OCI-LY1 (cell line): Measurements from ENCODE around the gene SDR42E2.
A peak's percentile ranks its signal among the peaks of the same experiment; 100 is the strongest.

ENCODE experiments used
- H2AFZ ChIP-seq: fragments of 200-600 bp; sonication (generic), shearing (Covaris generic); 2 replicates; pipeline ENCODE4 v1.6.0; 2014; ENCODE audit warnings: antibody characterized with exemption, mild to moderate bottlenecking, low read length
- H3F3A ChIP-seq: fragments of 200-600 bp; sonication (generic), shearing (Covaris generic); 2 replicates; pipeline ENCODE4 v1.6.0; 2014; ENCODE audit warnings: mild to moderate bottlenecking, antibody characterized with exemption, low read length, moderate library complexity; ENCODE audit not compliant: insufficient read depth
- H3K27ac ChIP-seq: fragments of 200-600 bp; sonication (generic); 2 replicates; pipeline ENCODE4 v1.5.1; 2014; ENCODE audit warnings: low read length, mixed run types, mild to moderate bottlenecking, low read depth; ENCODE audit not compliant: poor library complexity, severe bottlenecking
- H3K27me3 ChIP-seq: fragments of 200-600 bp; sonication (generic); 2 replicates; pipeline ENCODE4 v1.6.0; 2014; ENCODE audit warnings: antibody characterized with exemption, mild to moderate bottlenecking, low read length, moderate library complexity; ENCODE audit not compliant: insufficient read depth
- H3K36me3 ChIP-seq: fragments of 200-600 bp; sonication (generic); 2 replicates; pipeline ENCODE4 v1.6.1; 2014; ENCODE audit warnings: mild to moderate bottlenecking, antibody characterized with exemption, low read length, moderate library complexity, mixed read lengths; ENCODE audit not compliant: insufficient read depth
- H3K4me1 ChIP-seq: fragments of 200-600 bp; sonication (generic); 2 replicates; pipeline ENCODE4 v1.5.1; 2014; ENCODE audit warnings: mild to moderate bottlenecking, low read length, moderate library complexity; ENCODE audit not compliant: insufficient read depth, severe bottlenecking
- H3K4me2 ChIP-seq: fragments of 200-600 bp; sonication (generic), shearing (Covaris generic); 2 replicates; pipeline ENCODE4 v1.6.1; 2014; ENCODE audit warnings: low read length
- H3K4me3 ChIP-seq: fragments of 200-600 bp; sonication (generic); 2 replicates; pipeline ENCODE4 v1.5.1; 2014; ENCODE audit warnings: low read length, low read depth, mild to moderate bottlenecking, mixed read lengths; ENCODE audit not compliant: poor library complexity, severe bottlenecking
- H3K79me2 ChIP-seq: fragments of 200-600 bp; shearing (Covaris generic); 2 replicates; pipeline ENCODE4 v1.6.1; 2016; ENCODE audit warnings: mixed run types, low read length, mixed read lengths; ENCODE audit not compliant: insufficient read depth
- H3K9ac ChIP-seq: fragments of 200-600 bp; sonication (generic), shearing (Covaris generic); 2 replicates; pipeline ENCODE4 v1.6.1; 2014; ENCODE audit warnings: mild to moderate bottlenecking, low read length, mixed read lengths
- H3K9me2 ChIP-seq: fragments of 200-600 bp; sonication (generic), shearing (Covaris generic); 2 replicates; pipeline ENCODE4 v1.6.1; 2014; ENCODE audit warnings: low read depth, mild to moderate bottlenecking, low read length, mixed read lengths
- H3K9me3 ChIP-seq: fragments of 200-600 bp; shearing (Covaris generic); 2 replicates; pipeline ENCODE4 v1.6.1; 2014; ENCODE audit warnings: low read length, mixed read lengths
- H4K20me1 ChIP-seq: fragments of 200-600 bp; sonication (generic), shearing (Covaris generic); 2 replicates; pipeline ENCODE4 v1.6.0; 2016; ENCODE audit warnings: mild to moderate bottlenecking, low read length; ENCODE audit not compliant: insufficient read depth
- CTCF ChIP-seq: fragments of 200-600 bp; sonication (generic), shearing (Covaris generic); IDR thresholded peaks from 2 replicates; pipeline ENCODE4 v1.5.1; 2017; ENCODE audit warnings: mild to moderate bottlenecking, antibody characterized with exemption, low read length, moderate library complexity, mixed read lengths
- EZH2 ChIP-seq: fragments of 200-600 bp; sonication (generic), shearing (Covaris generic); IDR thresholded peaks from 2 replicates; pipeline ENCODE4 v1.8.0; 2017; ENCODE audit warnings: borderline replicate concordance, mixed run types, mild to moderate bottlenecking, antibody characterized with exemption, low read length, moderate library complexity, mixed read lengths

Gene SDR42E2

GRCh38 chr16:22193063-22193411 lies 30.7 kb downstream of the SDR42E2 start:
- Histone ChIP-seq H4K20me1 (no peaks in the 10 kb centered on the region), H3K4me2 (no peak overlapping the region), H2AFZ (no peak overlapping the region), H3K79me2 (no peaks in the 10 kb centered on the region), H3K9me2 (no peaks in the 10 kb centered on the region), H3F3A (no peaks in the 10 kb centered on the region; the same call in 1 of the 2 replicates), H3K4me3 (no peak overlapping the region), H3K4me1 (peaks cover 46% of the 10 kb centered on the region), H3K27ac (peak overlapping the region; percentile 91), H3K27me3 (no peaks in the 10 kb centered on the region), H3K9ac (no peak overlapping the region), H3K9me3 (no peaks in the 10 kb centered on the region), H3K36me3 (no peaks in the 10 kb centered on the region)
- no peak for TF ChIP-seq EZH2
- TF ChIP-seq CTCF = no peak

- no peaks in the 10 kb centered on the region for H4K20me1 ChIP-seq
- no peak overlapping the region for H2AFZ ChIP-seq
- H3F3A ChIP-seq = no peaks in the 10 kb centered on the region; the same call in 1 of the 2 replicates
- H3K36me3 ChIP-seq = no peaks in the 10 kb centered on the region
- TF ChIP-seq EZH2 (no peak), CTCF (no peak)
- H3K4me3 ChIP-seq = peak overlapping the region; percentile 69
- H3K4me2 ChIP-seq = peak overlapping the region; percentile 88
- H3K79me2 ChIP-seq = no peaks in the 10 kb centered on the region
- H3K9ac ChIP-seq = peak overlapping the region; percentile 11; the same call in 1 of the 2 replicates
- H3K9me2 ChIP-seq = no peaks in the 10 kb centered on the region
- H3K27me3 ChIP-seq = no peaks in the 10 kb centered on the region
- H3K9me3 ChIP-seq = no peaks in the 10 kb centered on the region
- peaks cover 49% of the 10 kb centered on the region for H3K4me1 ChIP-seq
- peak overlapping the region; percentile 66 for H3K27ac ChIP-seq
Observed at GRCh38 chr16:22194707-22195444, 32.6 kb downstream of the SDR42E2 start.

GRCh38 chr16:22195445-22195694 lies 33.1 kb downstream of the SDR42E2 start:
- H3K27ac ChIP-seq = peak overlapping the region; percentile 66
- no peaks in the 10 kb centered on the region for H3K27me3 ChIP-seq
- H3K4me2 ChIP-seq = peak overlapping the region; percentile 88
- H3K79me2 ChIP-seq = no peaks in the 10 kb centered on the region
- H3F3A ChIP-seq = no peaks in the 10 kb centered on the region; the same call in 1 of the 2 replicates
- TF ChIP-seq EZH2 (no peak), CTCF (no peak)
- no peaks in the 10 kb centered on the region for H3K9me2 ChIP-seq
- H3K9me3 ChIP-seq = no peaks in the 10 kb centered on the region
- peak overlapping the region; percentile 69 for H3K4me3 ChIP-seq
- H2AFZ ChIP-seq = no peak overlapping the region
- no peaks in the 10 kb centered on the region for H4K20me1 ChIP-seq
- H3K4me1 ChIP-seq = peaks cover 50% of the 10 kb centered on the region
- H3K9ac ChIP-seq = peak overlapping the region; percentile 11; the same call in 1 of the 2 replicates
- no peaks in the 10 kb centered on the region for H3K36me3 ChIP-seq
